ENCODE measurements around the gene MADCAM1. TPM values are rescaled to one million over a fixed set of nuclear protein-coding genes. Genes with fewer than 3 reads are reported as not detected.

MADCAM1 gene
- total RNA-seq, 1 donor from 2014 or later = 2.7 TPM

GRCh38 chr19:469833-470232 is 26.5 kb upstream of the MADCAM1 start:
- Mint-ChIP-seq H3K4me1 (ENCODE audit: unreplicated experiment) (no peaks in the 10 kb centered on the region), H3K4me3 (no peak overlapping the region), H3K27ac (no peak overlapping the region), H3K27me3 (no peaks in the 10 kb centered on the region), H3K9me3 (no peaks in the 10 kb centered on the region), H3K36me3 (no peaks in the 10 kb centered on the region)
- no peak for TF ChIP-seq CTCF (conservative IDR thresholded peaks at IDR 0.05)
- no peak for DNase-seq (ENCODE audit: extremely low spot score, unreplicated experiment)

- peaks cover 4% of the 10 kb centered on the region for H3K4me1 Mint-ChIP-seq (ENCODE audit: unreplicated experiment)
- no peak for TF ChIP-seq CTCF (conservative IDR thresholded peaks at IDR 0.05)
- no peak for DNase-seq (ENCODE audit: extremely low spot score, unreplicated experiment)
- H3K27me3 Mint-ChIP-seq = no peaks in the 10 kb centered on the region
- no peaks in the 10 kb centered on the region for H3K36me3 Mint-ChIP-seq
- H3K9me3 Mint-ChIP-seq = no peaks in the 10 kb centered on the region
- no peak overlapping the region for H3K4me3 Mint-ChIP-seq
- no peak overlapping the region for H3K27ac Mint-ChIP-seq
These were observed 25.6 kb upstream of the MADCAM1 start for GRCh38 chr19:470701-471100.

- H3K36me3 Mint-ChIP-seq = no peaks in the 10 kb centered on the region
These were observed 24.1 kb upstream of the MADCAM1 start for GRCh38 chr19:472005-472858.

GRCh38 chr19:474126-475078 is 21.9 kb upstream of the MADCAM1 start:
- H3K36me3 Mint-ChIP-seq = no peaks in the 10 kb centered on the region
- no peak overlapping the region for H3K4me3 Mint-ChIP-seq
- no peaks in the 10 kb centered on the region for H3K9me3 Mint-ChIP-seq
- H3K4me1 Mint-ChIP-seq (ENCODE audit: unreplicated experiment) = peaks cover 4% of the 10 kb centered on the region
- H3K27me3 Mint-ChIP-seq = no peaks in the 10 kb centered on the region
- no peak for DNase-seq (ENCODE audit: extremely low spot score, unreplicated experiment)
- H3K27ac Mint-ChIP-seq = no peak overlapping the region
- TF ChIP-seq CTCF (conservative IDR thresholded peaks at IDR 0.05) = no peak

More at GRCh38 chr19:472005-472858, 24.1 kb upstream of the MADCAM1 start:
- Mint-ChIP-seq H3K4me3 (no peak overlapping the region), H3K9me3 (no peaks in the 10 kb centered on the region), H3K4me1 (ENCODE audit: unreplicated experiment) (peaks cover 4% of the 10 kb centered on the region), H3K27me3 (no peaks in the 10 kb centered on the region), H3K27ac (no peak overlapping the region)
- no peak for TF ChIP-seq CTCF (conservative IDR thresholded peaks at IDR 0.05)
- DNase-seq (ENCODE audit: extremely low spot score, unreplicated experiment) = no peak

- H3K4me1 Mint-ChIP-seq (ENCODE audit: unreplicated experiment) = peaks cover 11% of the 10 kb centered on the region
- H3K36me3 Mint-ChIP-seq = no peaks in the 10 kb centered on the region
- H3K27ac Mint-ChIP-seq = no peak overlapping the region
- H3K27me3 Mint-ChIP-seq = peaks cover 7% of the 10 kb centered on the region
- H3K4me3 Mint-ChIP-seq = no peak overlapping the region
- H3K9me3 Mint-ChIP-seq = peaks cover 6% of the 10 kb centered on the region
- TF ChIP-seq CTCF (conservative IDR thresholded peaks at IDR 0.05) = no peak
- DNase-seq (ENCODE audit: extremely low spot score, unreplicated experiment) = no peak
These were observed 20.9 kb upstream of the MADCAM1 start for GRCh38 chr19:475360-475759.

Data from type B pancreatic cell (in vitro differentiated cells).